ENCODE data around the gene CAPN12.
"Not testable (repeated sequence)": the region's sequence is repeated elsewhere in the genome, so short reads cannot be mapped to it uniquely, and the experiment has no call there.

Gene CAPN12

GRCh38 chr19:38744298-38744681, at the start of gene CAPN12:
Gene CAPN12, minus strand, starts transcription at chr19:38744474. Its CDS starts 309 bp downstream, at chr19:38744165.
- no peak for DNase-seq (ENCODE audit: low spot score)

GRCh38 chr19:38793671-38794070, 49.4 kb upstream of the CAPN12 start:
- no peak for DNase-seq (ENCODE audit: low spot score)

GRCh38 chr19:38793177-38793576, 48.9 kb upstream of the CAPN12 start:
- no peak for DNase-seq (ENCODE audit: low spot score)

GRCh38 chr19:38792250-38793111, 48.2 kb upstream of the CAPN12 start:
- no peak for DNase-seq (ENCODE audit: low spot score)

- not testable (repeated sequence) for DNase-seq (ENCODE audit: low spot score)
Measured at GRCh38 chr19:38791451-38792064, 47.3 kb upstream of the CAPN12 start.

GRCh38 chr19:38790507-38791403, 46.5 kb upstream of the CAPN12 start:
- not testable (repeated sequence) for DNase-seq (ENCODE audit: low spot score)

- DNase-seq (ENCODE audit: low spot score): no peak
Measured at GRCh38 chr19:38788478-38789243, 44.4 kb upstream of the CAPN12 start, which contains the start of gene LGALS7B. Gene LGALS7B, plus strand, starts transcription at chr19:38789200. Its CDS starts 27 bp downstream, at chr19:38789227.

- DNase-seq (ENCODE audit: low spot score): no peak
Measured at GRCh38 chr19:38786572-38787265, 42.4 kb upstream of the CAPN12 start.

- not testable (repeated sequence) for DNase-seq (ENCODE audit: low spot score)
Measured at GRCh38 chr19:38786061-38786460, 41.8 kb upstream of the CAPN12 start.

GRCh38 chr19:38785187-38785699, 41.0 kb upstream of the CAPN12 start:
- DNase-seq (ENCODE audit: low spot score): no peak

- peak; percentile 67 for DNase-seq (ENCODE audit: low spot score)
Measured at GRCh38 chr19:38784224-38784623, 40.0 kb upstream of the CAPN12 start.

- DNase-seq (ENCODE audit: low spot score): not testable (repeated sequence)
Measured at GRCh38 chr19:38782212-38782611, 37.9 kb upstream of the CAPN12 start.

GRCh38 chr19:38781058-38781457, 36.8 kb upstream of the CAPN12 start:
- DNase-seq (ENCODE audit: low spot score): no peak

GRCh38 chr19:38780443-38780842, 36.2 kb upstream of the CAPN12 start:
- DNase-seq (ENCODE audit: low spot score): no peak

- DNase-seq (ENCODE audit: low spot score): no peak
Measured at GRCh38 chr19:38778733-38779132, 34.5 kb upstream of the CAPN12 start.

GRCh38 chr19:38774181-38774950, 30.1 kb upstream of the CAPN12 start:
- DNase-seq (ENCODE audit: low spot score): no peak

- no peak for DNase-seq (ENCODE audit: low spot score)
Measured at GRCh38 chr19:38773469-38774177, 29.3 kb upstream of the CAPN12 start, which contains the start of gene LGALS7. Gene LGALS7, minus strand, starts transcription at chr19:38773517. Its CDS starts 25 bp downstream, at chr19:38773492.

- DNase-seq (ENCODE audit: low spot score): not testable (repeated sequence)
Measured at GRCh38 chr19:38771569-38771968, 27.3 kb upstream of the CAPN12 start.

- not testable (repeated sequence) for DNase-seq (ENCODE audit: low spot score)
Measured at GRCh38 chr19:38770949-38771275, 26.6 kb upstream of the CAPN12 start.
